Stimulated activated CD4-positive, alpha-beta T cell treated with anti-CD3 and anti-CD28 coated beads, TNF-alpha, amount 100 ng/mL, for 48 hours (primary cell): ENCODE data around the gene HAL.
A peak's percentile ranks its signal among the peaks of the same experiment; 100 is the strongest.

Experiments
- DNase-seq, 3 donors: peaks; one replicate each; pipeline ENCODE4 v3.0.0-alpha.2; 2020; ENCODE audit warnings: low read depth in 3 of 3

The HAL gene

GRCh38 chr12:96007729-96008128, 11.6 kb upstream of the HAL start:
- DNase-seq = no peak

- DNase-seq = no peak
These were observed 10.6 kb upstream of the HAL start for GRCh38 chr12:96006727-96007126.

GRCh38 chr12:96000858-96001257, 4.7 kb upstream of the HAL start:
- DNase-seq = no peak

GRCh38 chr12:95999484-95999883, 3.3 kb upstream of the HAL start:
- no peak for DNase-seq

DNA sequence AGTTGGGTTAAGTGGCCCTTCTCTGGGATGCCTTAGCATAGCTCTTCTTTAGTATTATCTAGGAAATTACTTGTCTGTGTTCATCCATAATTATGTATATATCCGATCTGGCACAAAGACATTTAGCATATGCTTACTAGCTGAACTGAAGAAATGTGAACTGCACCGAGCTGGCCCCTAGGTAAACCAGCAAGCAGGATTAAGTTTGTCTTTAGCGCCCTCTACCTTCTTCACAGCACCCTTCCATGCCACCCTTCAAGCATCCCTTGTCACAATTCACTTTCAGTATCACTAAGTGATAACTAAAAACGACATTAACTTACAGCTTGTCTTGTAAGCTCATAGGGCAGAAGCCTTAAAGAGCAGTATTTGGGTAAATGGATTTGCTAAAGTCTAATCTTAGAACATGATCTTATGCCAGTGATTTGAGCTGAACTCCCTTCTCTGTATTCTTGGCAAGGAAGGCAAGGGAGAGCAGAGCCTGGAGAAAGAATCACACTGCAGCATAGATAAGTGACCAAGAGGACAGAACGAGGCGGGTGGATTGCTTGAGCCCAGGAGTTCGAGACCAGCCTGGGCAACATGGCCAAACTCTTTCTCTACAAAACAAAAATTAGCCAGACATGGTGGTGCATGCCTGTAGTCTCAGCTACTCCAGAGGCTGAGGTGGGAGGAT, 2.6 kb upstream of the HAL start:
- peak; percentile 5 to 24 (median 10) for DNase-seq

GRCh38 chr12:95997911-95998510, 1.9 kb upstream of the HAL start:
- DNase-seq = peak in 1 of 3 donors; percentile 2

- DNase-seq = no peak
These were observed 1.1 kb upstream of the HAL start for GRCh38 chr12:95997276-95997675.

DNA sequence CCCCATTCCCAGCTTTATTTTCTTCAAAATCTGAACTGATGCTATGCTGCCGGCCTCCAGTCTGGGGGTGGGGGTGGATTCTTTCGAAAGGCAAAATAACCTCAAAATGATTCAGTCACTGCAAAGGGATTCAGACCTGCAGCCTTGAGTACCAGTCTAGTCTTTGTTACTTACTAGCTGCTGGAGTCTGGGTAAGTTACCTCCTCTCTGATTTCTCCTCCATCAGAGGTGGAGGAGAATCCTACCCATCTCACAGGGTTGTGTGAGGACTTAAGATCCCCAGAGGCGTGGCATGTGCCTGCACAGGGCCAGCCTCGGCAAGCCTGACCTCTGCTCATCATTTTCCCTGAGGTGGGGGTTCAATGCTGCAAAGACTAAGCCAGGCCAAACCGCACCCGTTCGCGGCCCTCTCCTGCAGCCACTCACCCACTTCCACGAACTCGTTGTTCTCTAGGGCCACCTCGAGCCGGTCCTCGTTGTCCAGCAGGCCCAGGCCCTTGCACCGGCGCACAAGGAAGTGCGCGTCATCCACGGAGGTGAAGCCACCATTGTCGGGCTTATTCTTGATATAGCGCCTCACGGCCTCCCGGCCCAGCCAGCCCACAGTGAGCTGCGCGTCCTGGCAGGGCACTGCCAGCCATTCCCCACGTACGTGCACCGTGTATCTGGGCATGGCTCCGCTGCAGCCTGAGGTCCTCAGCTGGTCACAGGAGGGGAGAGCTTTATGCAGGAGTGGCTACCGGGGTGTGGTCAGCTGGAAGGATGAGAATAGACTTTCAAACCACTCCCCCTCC, 709 bp downstream of the HAL start:
- no peak for DNase-seq

GRCh38 chr12:95994476-95994875, 1.7 kb downstream of the HAL start:
- no peak for DNase-seq

- no peak for DNase-seq
These were observed 2.2 kb downstream of the HAL start for GRCh38 chr12:95993907-95994306.

GRCh38 chr12:95990136-95990535, 6.0 kb downstream of the HAL start:
- DNase-seq = no peak

DNA sequence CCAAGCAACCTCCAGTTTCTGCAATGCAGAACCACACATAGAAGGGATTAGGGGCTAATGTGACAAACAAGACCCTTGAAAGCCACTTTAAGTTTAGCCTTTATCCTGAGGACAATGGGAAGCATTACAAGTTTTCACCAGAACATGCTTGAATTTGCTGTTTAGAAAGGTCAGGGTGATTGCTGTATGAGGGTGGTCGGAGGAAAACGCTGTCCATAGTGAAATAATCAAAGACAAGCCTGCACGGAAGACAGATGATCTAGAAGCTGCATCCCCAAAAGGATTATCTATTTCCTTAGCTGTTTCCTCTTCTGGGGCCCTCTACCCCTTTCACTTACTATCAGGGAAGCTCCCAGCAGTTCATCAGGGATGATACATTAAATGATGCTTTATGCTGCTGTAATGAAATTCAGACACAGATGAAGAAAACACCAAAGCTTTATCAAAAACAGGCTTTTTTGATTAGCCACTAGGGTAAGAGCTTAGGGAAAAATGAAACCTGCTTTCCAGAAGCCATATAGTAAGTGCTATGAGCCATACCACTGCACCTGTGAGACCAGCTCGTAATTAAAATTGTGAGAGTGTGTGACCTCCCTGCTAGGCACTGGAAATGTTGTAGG, 6.5 kb downstream of the HAL start:
- no peak for DNase-seq

- no peak for DNase-seq
These were observed 7.5 kb downstream of the HAL start for GRCh38 chr12:95988506-95989275.

- no peak for DNase-seq
These were observed 9.2 kb downstream of the HAL start for GRCh38 chr12:95986635-95987570.

GRCh38 chr12:95984682-95985081, 11.5 kb downstream of the HAL start:
- DNase-seq = no peak

DNA sequence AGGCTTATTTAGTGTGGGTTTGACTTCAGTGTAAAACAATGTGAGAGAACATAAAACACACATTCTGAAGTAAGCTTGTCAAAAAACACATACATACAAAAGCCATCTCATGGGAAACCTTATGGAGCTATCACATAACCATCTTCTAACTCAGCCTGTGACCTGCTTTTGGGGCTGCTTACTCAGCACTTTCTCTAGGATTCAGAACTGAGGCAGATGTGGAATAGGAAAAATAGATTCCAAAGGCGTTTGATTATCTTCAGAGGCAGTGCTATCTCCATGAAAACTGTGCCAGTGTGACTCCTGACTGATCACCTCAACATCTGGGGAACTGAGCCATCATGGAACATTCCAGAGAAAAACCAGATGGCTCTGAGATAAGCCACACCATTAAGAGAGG, 13.5 kb downstream of the HAL start:
- no peak for DNase-seq

- no peak for DNase-seq
These were observed 15.7 kb downstream of the HAL start for GRCh38 chr12:95980437-95980836.

DNA sequence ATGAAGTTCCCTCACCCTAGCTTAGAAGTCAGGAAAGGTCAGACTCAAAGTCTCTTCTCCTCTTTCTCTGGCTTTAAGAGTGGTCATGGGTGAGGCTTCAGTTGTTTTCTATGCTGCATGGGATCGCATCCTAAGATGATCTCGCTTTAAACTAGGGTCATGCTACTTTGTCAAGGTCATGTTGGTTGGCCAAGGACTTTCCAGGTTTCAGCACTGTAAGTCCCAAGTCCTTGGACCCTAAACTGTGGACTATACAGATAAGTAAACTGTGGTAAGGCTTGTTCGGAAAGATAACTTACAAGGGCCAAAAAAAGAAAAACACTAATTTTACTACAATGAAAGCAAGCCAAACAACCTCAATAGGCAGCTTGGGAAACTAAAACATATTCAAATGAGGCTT, 17.4 kb downstream of the HAL start:
- no peak for DNase-seq

DNA sequence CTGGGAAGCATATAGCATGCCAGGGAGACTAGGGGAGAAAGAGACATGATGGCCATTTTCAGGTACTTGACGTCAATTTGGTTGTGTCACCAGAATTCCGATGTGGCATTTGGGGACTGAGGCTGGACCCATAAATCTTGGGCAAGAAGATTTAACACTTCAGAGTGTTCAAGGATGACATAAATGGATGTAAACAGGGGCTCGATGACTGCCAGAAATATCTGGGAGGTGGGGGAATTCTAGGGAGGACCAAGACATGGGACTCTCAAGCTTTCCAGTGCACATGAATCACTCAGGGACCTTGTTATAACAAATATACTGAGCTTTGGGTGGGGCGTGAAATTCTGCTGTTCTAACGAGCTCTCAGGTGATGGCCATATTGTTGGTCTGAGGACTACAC, 17.8 kb downstream of the HAL start:
- no peak for DNase-seq

GRCh38 chr12:95977764-95978305, 18.3 kb downstream of the HAL start:
- no peak for DNase-seq
